Natural killer cell (primary cell): ENCODE data around the gene WNK2. TPM values are rescaled to one million over a fixed set of nuclear protein-coding genes. Genes with fewer than 3 reads are reported as not detected.

Source experiments
- ATAC-seq, 3 donors: fragments of 150-1000 bp in 2 of 3; fragments of 200-7000 bp in 1 of 3; cut with Tn5 transposase; 1 replicate in 1 of 3; 2 replicates in 2 of 3; pipeline ENCODE4 v1.10.0; 2021; ENCODE audit warnings: mild to moderate bottlenecking in 2 of 3, moderate library complexity in 2 of 3
- DNase-seq, 2 donors: peaks; one replicate each; pipeline versions ENCODE4 v3.0.0 to v3.0.0-alpha.2; 2013 to 2021; ENCODE audit warnings: mixed read lengths in 1 of 2
- H3K27ac ChIP-seq: one replicate; pipeline ENCODE4 v1.5.1; 2013; ENCODE audit warnings: mild to moderate bottlenecking, low read length
- H3K27me3 ChIP-seq: one replicate; pipeline ENCODE4 v1.6.1; 2013; ENCODE audit warnings: low read length; ENCODE audit not compliant: control insufficient read depth, insufficient read depth
- H3K36me3 ChIP-seq: one replicate; pipeline ENCODE4 v1.6.1; 2013; ENCODE audit warnings: low read length; ENCODE audit not compliant: control insufficient read depth, insufficient read depth
- H3K4me1 ChIP-seq: one replicate; pipeline ENCODE4 v1.6.1; 2013; ENCODE audit warnings: low read length; ENCODE audit not compliant: control insufficient read depth, insufficient read depth
- H3K4me3 ChIP-seq: one replicate; pipeline ENCODE4 v1.5.1; 2013; ENCODE audit warnings: low read length
- H3K9me3 ChIP-seq: one replicate; pipeline ENCODE4 v1.6.1; 2013; ENCODE audit warnings: low read length; ENCODE audit not compliant: control insufficient read depth, insufficient read depth
- H3K27ac Mint-ChIP-seq, 2 donors: one replicate each; pipeline ENCODE4 v1.8.0; 2022; ENCODE audit warnings: mild to moderate bottlenecking in 2 of 2, mixed read lengths in 2 of 2, moderate library complexity in 1 of 2
- H3K27me3 Mint-ChIP-seq, 2 donors: one replicate each; pipeline ENCODE4 v1.8.0; 2022; ENCODE audit warnings: low read depth in 2 of 2, mixed read lengths in 2 of 2
- H3K36me3 Mint-ChIP-seq: one replicate; pipeline ENCODE4 v1.8.0; 2022; ENCODE audit warnings: mixed read lengths
- H3K4me1 Mint-ChIP-seq, 2 donors: one replicate each; pipeline ENCODE4 v1.8.0; 2022; ENCODE audit warnings: mixed read lengths in 2 of 2
- H3K4me3 Mint-ChIP-seq: one replicate; pipeline ENCODE4 v1.8.0; 2022; ENCODE audit warnings: mild to moderate bottlenecking, moderate library complexity, mixed read lengths
- H3K9me3 Mint-ChIP-seq, 2 donors: one replicate each; pipeline ENCODE4 v1.8.0; 2022; ENCODE audit warnings: mixed read lengths in 2 of 2
- CTCF ChIP-seq: fragments of 200-600 bp; IDR thresholded peaks from one replicate; pipeline ENCODE4 v1.8.0; 2022; ENCODE audit warnings: antibody characterized with exemption
- WGBS: methylation state at CpG from one replicate; pipeline ENCODE4 v1.1.7; 2013; ENCODE audit warnings: missing lambda C conversion rate; ENCODE audit not compliant: insufficient coverage; 5-methylcytosine and 5-hydroxymethylcytosine counted together
- intact Hi-C: fragments of 100-400 bp; cut with micrococcal nuclease; formaldehyde crosslinking; loops from one replicate; pipeline ENCODE4 v1.14.2; 2022
- total RNA-seq, 4 donors: library from RNA; stranded (reverse); fragments of 120-200 nt in 1 of 4; gene quantifications; one replicate each; pipeline versions ENCODE4 v1.2.3 to v1.2.4, GENCODE V29; 2013 to 2022

Gene WNK2
- total RNA-seq, 3 donors from 2014 or later (not counting 1 experiment from before 2014, with no cell fraction given), result 0.25 TPM; not detected in 2

GRCh38 chr9:93228030-93228429 is 44.1 kb downstream of the WNK2 start:
- WGBS, result 92% methylated on average over 7 of the region's 7 CpGs
- Histone ChIP-seq H3K9me3 (no peaks in the 10 kb centered on the region), H3K4me3 (no peak overlapping the region), H3K36me3 (no peaks in the 10 kb centered on the region), H3K4me1 (peaks cover 21% of the 10 kb centered on the region), H3K27me3 (peaks cover 43% of the 10 kb centered on the region), H3K27ac (no peak overlapping the region)
- intact Hi-C loops, result no loop called here
- no peak for TF ChIP-seq CTCF
- Mint-ChIP-seq H3K4me1 (peaks cover 0 to 13% of the 10 kb centered on the region in 2 donors), H3K27me3 (peaks cover 54 to 81% of the 10 kb centered on the region in 2 donors), H3K27ac (no peak overlapping the region), H3K9me3 (no peaks in the 10 kb centered on the region), H3K36me3 (no peaks in the 10 kb centered on the region), H3K4me3 (no peak overlapping the region)
- no peak for DNase-seq
- ATAC-seq, result no peak

DNA sequence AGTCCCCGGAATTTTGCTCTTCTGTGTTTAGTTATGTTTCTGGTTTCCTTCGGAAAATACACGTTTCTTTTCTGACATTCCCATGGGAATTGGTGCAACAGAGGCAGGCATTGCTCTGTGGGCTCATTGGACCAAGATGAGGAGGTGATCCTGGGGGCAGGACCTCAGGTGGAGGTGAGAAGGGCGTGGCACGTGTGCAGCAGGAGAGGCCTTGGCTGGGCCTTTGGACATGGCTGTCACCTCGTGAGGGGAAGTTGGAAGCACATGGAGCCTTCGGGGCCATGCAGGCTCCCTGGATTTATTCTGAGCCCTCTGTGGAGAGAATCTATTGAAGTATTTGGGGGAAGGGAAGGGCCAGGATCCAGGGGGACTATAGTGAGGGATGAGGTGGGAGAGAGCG is 44.5 kb downstream of the WNK2 start:
- Mint-ChIP-seq H3K36me3 (no peaks in the 10 kb centered on the region), H3K4me1 (peaks cover 0 to 13% of the 10 kb centered on the region in 2 donors), H3K4me3 (no peak overlapping the region), H3K9me3 (no peaks in the 10 kb centered on the region), H3K27ac (no peak overlapping the region), H3K27me3 (peaks cover 57 to 83% of the 10 kb centered on the region in 2 donors)
- peaks cover 21% of the 10 kb centered on the region for H3K4me1 ChIP-seq
- WGBS, result 91% methylated on average over 8 of the region's 8 CpGs
- ATAC-seq (no peak), DNase-seq (no peak)
- peaks cover 43% of the 10 kb centered on the region for H3K27me3 ChIP-seq
- H3K9me3 ChIP-seq, result no peaks in the 10 kb centered on the region
- intact Hi-C loops, result no loop called here
- H3K36me3 ChIP-seq, result no peaks in the 10 kb centered on the region
- no peak overlapping the region for H3K27ac ChIP-seq
- H3K4me3 ChIP-seq, result no peak overlapping the region
- no peak for TF ChIP-seq CTCF

- no peaks in the 10 kb centered on the region for H3K36me3 ChIP-seq
- no peaks in the 10 kb centered on the region for H3K9me3 ChIP-seq
- no peak for DNase-seq
- no peaks in the 10 kb centered on the region for H3K36me3 Mint-ChIP-seq
- peaks cover 21% of the 10 kb centered on the region for H3K4me1 ChIP-seq
- ATAC-seq, result no peak
- H3K27ac Mint-ChIP-seq, result no peak overlapping the region
- peaks cover 0 to 13% of the 10 kb centered on the region in 2 donors for H3K4me1 Mint-ChIP-seq
- intact Hi-C loops, result no loop called here
- 94% methylated on average over 14 of the region's 14 CpGs for WGBS
- no peak overlapping the region for H3K4me3 ChIP-seq
- H3K27ac ChIP-seq, result no peak overlapping the region
- peaks cover 53 to 82% of the 10 kb centered on the region in 2 donors for H3K27me3 Mint-ChIP-seq
- no peak overlapping the region for H3K4me3 Mint-ChIP-seq
- H3K27me3 ChIP-seq, result peaks cover 44% of the 10 kb centered on the region
- no peak for TF ChIP-seq CTCF
- no peaks in the 10 kb centered on the region for H3K9me3 Mint-ChIP-seq
Observed at GRCh38 chr9:93229636-93230035, 45.7 kb downstream of the WNK2 start.

DNA sequence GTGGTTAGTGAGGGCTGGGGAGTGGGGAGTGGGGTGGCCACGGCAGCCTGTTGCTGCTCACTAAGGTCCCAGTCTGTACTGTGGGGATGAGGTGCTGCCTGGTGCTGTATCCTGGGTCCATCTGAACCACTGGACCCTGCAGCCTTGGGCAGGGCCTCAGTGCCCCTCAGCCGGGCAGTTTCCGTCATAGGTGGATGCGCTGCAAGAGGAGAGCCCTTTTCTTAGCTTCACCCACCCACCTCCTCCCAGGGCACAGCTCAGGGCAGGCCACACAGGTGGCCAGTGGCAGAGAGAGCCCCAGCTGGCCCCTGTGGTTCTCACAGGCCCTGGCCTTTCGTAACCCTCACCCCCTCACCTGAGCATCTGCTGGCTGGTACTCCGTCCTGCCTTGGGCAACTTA is 46.2 kb downstream of the WNK2 start:
- Histone ChIP-seq H3K4me3 (no peak overlapping the region), H3K27ac (no peak overlapping the region), H3K4me1 (peaks cover 21% of the 10 kb centered on the region), H3K36me3 (no peaks in the 10 kb centered on the region), H3K27me3 (peaks cover 47% of the 10 kb centered on the region), H3K9me3 (no peaks in the 10 kb centered on the region)
- Mint-ChIP-seq H3K9me3 (no peaks in the 10 kb centered on the region), H3K27ac (no peak overlapping the region), H3K27me3 (peaks cover 53 to 84% of the 10 kb centered on the region in 2 donors), H3K4me3 (no peak overlapping the region), H3K36me3 (no peaks in the 10 kb centered on the region), H3K4me1 (peaks cover 0 to 13% of the 10 kb centered on the region in 2 donors)
- TF ChIP-seq CTCF, result no peak
- ATAC-seq (no peak), DNase-seq (no peak)
- intact Hi-C loops, result no loop called here
- WGBS, result 87% methylated on average over 6 of the region's 6 CpGs
